GM12878 (cell line): ENCODE results near the gene TSEN54. TPM values are rescaled to one million over a fixed set of nuclear protein-coding genes. Genes with fewer than 3 reads are reported as not detected.

Experiments
- ATAC-seq: fragments of 200-7000 bp; cut with Tn5 transposase; 3 replicates; pipeline ENCODE4 v1.9.1; 2020; ENCODE audit warnings: mild to moderate bottlenecking, moderate library complexity
- BruUV-seq: library from RNA; stranded (reverse); fragments of 400-500 nt; replicated peaks from 2 replicates; lab custom pipeline; 2021; lab: Mats Ljungman, UMichigan
- CTCF ChIA-PET: fragments of 300-600 bp; sonication (Branson Sonifier 250); formaldehyde crosslinking; extraction: SDS; loops from one replicate; lab custom pipeline; 2021; ENCODE audit warnings: inconsistent platforms; lab: Yijun Ruan, JAX
- POLR2A ChIA-PET: fragments of 350-600 bp; formaldehyde crosslinking; extraction: SDS; loops from one replicate; lab custom pipeline; 2021; ENCODE audit warnings: inconsistent platforms; lab: Charles Lee
- RAD21 ChIA-PET: fragments of 300-600 bp; sonication (Branson Sonifier 250); formaldehyde crosslinking; loops from one replicate; lab custom pipeline; 2023; ENCODE audit warnings: antibody characterized with exemption; ENCODE audit not compliant: unreplicated experiment; lab: Charles Lee
- SMC1A ChIA-PET: fragments of 300-600 bp; sonication (Branson Sonifier 250); formaldehyde crosslinking; loops from one replicate; lab custom pipeline; 2023; ENCODE audit not compliant: unreplicated experiment, uncharacterized antibody; lab: Charles Lee
- DNase-seq: peaks from one replicate; pipeline ENCODE4 v3.0.0-alpha.2; 2011; ENCODE audit warnings: low read depth, low spot score
- FAIRE-seq: peaks from 3 replicates; lab custom pipeline; 2011; peaks lifted over from hg19 to GRCh38; lab: Jason Lieb, UNC
- H2AFZ ChIP-seq: 2 replicates; pipeline ENCODE4 v1.6.0; 2011; ENCODE audit warnings: low read depth, low read length, control low read depth; ENCODE audit not compliant: control insufficient read depth
- H3K27ac ChIP-seq: 2 replicates; pipeline ENCODE4 v1.5.1; 2011; ENCODE audit warnings: control low read depth; ENCODE audit not compliant: control insufficient read depth, insufficient read depth
- H3K27me3 ChIP-seq, 2 experiments: replicated peaks in 1 of 2; 2 replicates each; pipeline versions ENCODE4 v1.6.0 to v1.6.1; 2011; ENCODE audit warnings: low read length in 1 of 2; ENCODE audit not compliant: control insufficient read depth in 2 of 2, insufficient read depth in 2 of 2
- H3K36me3 ChIP-seq, 2 experiments: 2 replicates each; pipeline ENCODE4 v1.5.1; 2011; ENCODE audit warnings: low read length in 1 of 2; ENCODE audit not compliant: control insufficient read depth in 2 of 2, insufficient read depth in 2 of 2
- H3K4me1 ChIP-seq: 2 replicates; pipeline ENCODE4 v1.6.1; 2011; ENCODE audit warnings: mild to moderate bottlenecking, low read length, moderate library complexity, mixed read lengths; ENCODE audit not compliant: control insufficient read depth, insufficient read depth
- H3K4me2 ChIP-seq: 2 replicates; pipeline ENCODE4 v1.6.0; 2011; ENCODE audit warnings: control low read depth; ENCODE audit not compliant: control insufficient read depth, insufficient read depth
- H3K4me3 ChIP-seq: fragments of 200-600 bp; sonication (generic); 2 replicates; pipeline ENCODE4 v1.5.1; 2016
- H3K79me2 ChIP-seq: 2 replicates; pipeline ENCODE4 v1.6.0; 2011; ENCODE audit warnings: low read length; ENCODE audit not compliant: control insufficient read depth, insufficient read depth
- H3K9ac ChIP-seq: 2 replicates; pipeline ENCODE4 v1.8.0; 2011; ENCODE audit warnings: low read length, control low read depth, mixed read lengths; ENCODE audit not compliant: control insufficient read depth, insufficient read depth
- H3K9me3 ChIP-seq: replicated peaks from 3 replicates; pipeline ENCODE4 v1.5.1; 2011; ENCODE audit warnings: mild to moderate bottlenecking, low read length; ENCODE audit not compliant: control insufficient read depth, insufficient read depth
- H4K20me1 ChIP-seq: 2 replicates; pipeline ENCODE4 v1.6.0; 2011; ENCODE audit not compliant: control insufficient read depth, insufficient read depth
- BCL11A ChIP-seq: IDR thresholded peaks from 2 replicates; pipeline ENCODE4 v1.6.1; 2011; ENCODE audit warnings: low read depth, low read length
- CHD1 ChIP-seq: IDR thresholded peaks from 2 replicates; pipeline ENCODE4 v1.6.1; 2012; ENCODE audit warnings: low read depth, low read length, improper control_type of control experiment
- NR2C2 ChIP-seq: IDR thresholded peaks from 2 replicates; pipeline ENCODE4 v1.6.1; 2011; ENCODE audit warnings: borderline replicate concordance, low read depth; ENCODE audit not compliant: control insufficient read depth, insufficient read length
- PAX8 ChIP-seq: fragments of 450-650 bp; IDR thresholded peaks from 2 replicates; pipeline ENCODE4 v1.6.1; 2017; ENCODE audit warnings: mild to moderate bottlenecking, moderate library complexity
- SRF ChIP-seq, 2 experiments: IDR thresholded peaks; 2 replicates each; pipeline ENCODE4 v1.6.1; 2011; ENCODE audit warnings: low read depth in 2 of 2, low read length in 2 of 2, mild to moderate bottlenecking in 1 of 2, moderate library complexity in 1 of 2
- TAF1 ChIP-seq: IDR thresholded peaks from 2 replicates; pipeline ENCODE4 v1.6.1; 2011; ENCODE audit warnings: mild to moderate bottlenecking, low read depth, low read length, borderline replicate concordance
- YY1 ChIP-seq: IDR thresholded peaks from 2 replicates; pipeline ENCODE4 v1.6.1; 2011; ENCODE audit warnings: low read depth, mild to moderate bottlenecking, low read length
- WGBS: methylation state at CpG from one replicate; pipeline ENCODE4 v1.1.6; 2016; ENCODE audit warnings: low lambda C conversion rate; ENCODE audit not compliant: insufficient replicate concordance, insufficient coverage; ENCODE audit errors: missing lambda C conversion rate; 5-methylcytosine and 5-hydroxymethylcytosine counted together
- in situ Hi-C: fragments of 300-500 bp; cut with MboI; formaldehyde crosslinking; loops from 9 replicates; pipeline ENCODE4 v1.14.3; 2018; ENCODE audit warnings: mixed read lengths
- intact Hi-C: fragments of 100-400 bp; cut with micrococcal nuclease; formaldehyde crosslinking; loops from one replicate; pipeline ENCODE4 v1.14.2; 2022; ENCODE audit not compliant: unreplicated experiment
- polyA plus RNA-seq, 11 experiments: library from polyadenylated mRNA; depleted of rRNA in 4 of 11; unstranded in 6 of 11; stranded (reverse) in 5 of 11; fragments of >200 nt; fragmentation: Nextera tagmentation in 4 of 11; fragmentation: Illumina TruSeq in 1 of 11; extraction: Ambion mirVana in 4 of 11; extraction: Trizol in 1 of 11; gene quantifications; 1 replicate in 1 of 11; 2 replicates in 10 of 11; pipeline versions ENCODE4 v1.2.1 to v1.2.3, GENCODE V29; 2011 to 2016; ENCODE audit warnings: inconsistent platforms in 2 of 11, missing spikeins in 2 of 11, low read depth in 1 of 11
- total RNA-seq, 4 experiments: library from RNA; depleted of rRNA in 3 of 4; stranded (reverse); fragments of >200 nt in 3 of 4; fragmentation: Illumina TruSeq in 1 of 4; extraction: Trizol in 1 of 4; gene quantifications; 2 replicates each; pipeline versions ENCODE4 v1.2.1 to v1.2.3, GENCODE V29; 2013 to 2021

Gene TSEN54
- total and polyA plus RNA-seq, 10 of the 15 experiments (the other 5 are each of a cell fraction or from before 2014, with no cell fraction given), result 7.1 to 48.0 (median 41.1) TPM

DNA sequence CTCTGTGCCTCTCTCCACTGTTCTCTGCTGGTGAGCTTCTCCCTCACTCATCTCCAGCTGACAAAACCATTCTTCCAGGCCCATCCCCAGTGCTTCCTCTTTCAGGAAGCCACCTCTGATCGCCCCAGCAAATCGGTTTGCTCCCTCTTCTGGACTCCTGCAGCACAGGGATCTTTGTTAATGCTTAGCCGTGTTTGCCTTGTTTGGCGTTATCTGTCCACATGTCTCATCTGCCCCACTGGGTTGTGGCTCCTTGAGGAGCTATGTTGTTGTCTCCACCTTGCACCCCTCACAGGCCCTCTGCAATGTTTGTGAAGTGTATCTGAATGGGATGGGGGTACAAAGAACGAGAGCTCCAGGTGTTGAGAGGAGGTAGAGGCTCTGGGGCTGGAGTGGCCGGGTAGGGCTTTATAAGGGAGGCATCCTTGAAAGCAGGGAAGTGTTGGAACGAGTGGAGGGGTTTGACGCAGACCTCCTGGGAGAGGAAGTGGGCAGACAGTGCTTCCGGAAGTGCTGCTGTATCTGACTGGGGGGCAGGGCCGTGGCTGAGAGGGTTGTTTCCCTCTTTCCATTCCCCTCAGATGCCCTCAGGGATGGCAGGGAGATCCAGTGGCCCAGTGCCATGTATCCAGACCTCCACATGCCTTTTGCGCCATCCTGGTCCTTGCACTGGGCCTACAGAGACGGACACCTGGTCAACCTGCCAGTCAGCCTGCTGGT lies 28.8 kb upstream of the TSEN54 start (continued):
- TF ChIP-seq BCL11A, result no peak
- TF ChIP-seq NR2C2, result no peak
- peak in 1 of 2 experiments; percentile 38; a peak in 1 of 4 replicates for TF ChIP-seq SRF (IDR thresholded peaks at IDR 0.05; ENCODE audit: low read depth in 2 of 2, low read length in 2 of 2)

DNA sequence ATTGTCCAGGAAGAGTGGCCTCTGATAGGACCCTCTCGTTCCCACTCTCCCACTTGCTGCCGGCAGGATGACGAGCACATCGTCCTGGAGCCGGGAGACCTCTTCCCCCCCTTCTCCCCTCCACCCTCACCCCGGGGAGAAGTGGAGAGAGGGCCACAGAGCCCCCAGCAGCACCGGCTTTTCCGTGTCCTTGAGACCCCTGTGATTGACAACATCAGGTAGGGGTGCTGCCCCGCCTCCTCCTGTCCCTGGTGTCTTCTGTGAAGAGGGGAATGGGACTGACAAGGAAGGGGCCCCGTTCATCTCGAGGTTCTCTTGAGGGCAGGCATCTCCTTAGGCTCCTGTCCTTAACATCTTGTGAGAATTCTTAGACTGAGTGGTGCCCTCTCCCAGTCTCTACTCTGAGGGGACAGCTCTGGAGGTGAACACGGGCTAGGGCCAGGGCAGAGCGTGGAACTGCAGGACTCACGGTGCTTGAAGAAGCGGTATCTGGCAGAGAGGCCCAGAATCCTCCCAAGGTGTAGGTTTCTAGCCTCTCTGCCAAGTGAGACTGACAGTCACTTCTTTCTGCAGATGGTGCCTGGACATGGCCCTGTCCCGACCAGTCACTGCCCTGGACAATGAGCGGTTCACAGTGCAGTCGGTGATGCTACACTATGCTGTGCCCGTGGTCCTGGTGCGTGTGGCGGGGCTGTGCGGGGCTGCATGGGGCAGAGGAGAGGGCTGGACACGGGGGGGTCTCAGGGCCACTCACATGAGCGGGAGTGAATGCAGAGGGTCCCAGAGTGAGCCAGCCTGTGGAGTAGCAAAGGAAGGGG lies 27.4 kb upstream of the TSEN54 start:
- in situ Hi-C loops, result no loop called here
- DNase-seq (no peak), ATAC-seq (no peak), FAIRE-seq (no peak)
- POLR2A ChIA-PET, result no interaction called here
- no peak overlapping the region for H3K4me3 ChIP-seq
- H3K79me2 ChIP-seq, result no peaks in the 10 kb centered on the region
- H3K4me1 ChIP-seq, result peaks cover 13% of the 10 kb centered on the region
- H3K36me3 ChIP-seq, result peaks cover 0 to 4% of the 10 kb centered on the region in 2 experiments; a peak in 3 of 4 replicates
- no peak overlapping the region for H3K9ac ChIP-seq
- no peak overlapping the region for H3K27ac ChIP-seq
- 88% methylated on average over 22 of the region's 24 CpGs for WGBS
- TF ChIP-seq TAF1 (no peak), CHD1 (no peak), PAX8 (no peak), YY1 (no peak)
- H3K4me2 ChIP-seq, result no peak overlapping the region
- intact Hi-C loops, result no loop called here
- H2AFZ ChIP-seq, result no peak overlapping the region
- RAD21 ChIA-PET, result no interaction called here
- SMC1A ChIA-PET, result interaction anchor here (0.9 kb wide), 1 partner anchor 35 kb away, joined by 3 read pairs; no protein-coding TSS in a partner anchor
- H4K20me1 ChIP-seq, result no peaks in the 10 kb centered on the region
- BruUV-seq, result no TSS peak
- H3K9me3 ChIP-seq, result no peaks in the 10 kb centered on the region
- CTCF ChIA-PET, result interaction anchor here (1.4 to 2.2 kb wide), 2 partner anchors 10 to 35 kb away, joined by 4 to 6 read pairs; no protein-coding TSS in a partner anchor
- no peaks in the 10 kb centered on the region for H3K27me3 ChIP-seq
